K562 (cell line): ENCODE measurements around the gene DNAH8. TPM values are rescaled to one million over a fixed set of nuclear protein-coding genes. Genes with fewer than 3 reads are reported as not detected.

ENCODE experiments used
- ATAC-seq: fragments of 200-7000 bp; cut with Tn5 transposase; 3 replicates; pipeline ENCODE4 v1.9.1; 2020; ENCODE audit warnings: moderate library complexity
- BruUV-seq: library from RNA; stranded (reverse); fragments of 400-500 nt; replicated peaks from 2 replicates; lab custom pipeline; 2021; lab: Mats Ljungman, UMichigan
- CTCF ChIA-PET: fragments of 300-600 bp; formaldehyde crosslinking; extraction: SDS; loops from one replicate; lab custom pipeline; 2021; ENCODE audit warnings: low intra/inter-chr PET ratio; lab: Yijun Ruan, JAX
- POLR2A ChIA-PET: fragments of 300-600, 350-650 bp; sonication (Branson Sonifier 250); formaldehyde crosslinking; extraction: SDS; loops from one replicate; lab custom pipeline; 2021; ENCODE audit warnings: antibody characterized with exemption, inconsistent platforms; lab: Yijun Ruan, JAX
- DNase-seq, 4 experiments: peaks; one replicate each; pipeline versions ENCODE4 v3.0.0 to v3.0.0-alpha.2; 2011 to 2018; ENCODE audit warnings: low spot score in 3 of 4, mixed read lengths in 3 of 4; ENCODE audit errors: extremely low read depth in 1 of 4
- FAIRE-seq: peaks from 2 replicates; lab custom pipeline; 2011; peaks lifted over from hg19 to GRCh38; lab: Jason Lieb, UNC
- H2AFZ ChIP-seq: 2 replicates; pipeline ENCODE4 v1.6.0; 2011; ENCODE audit warnings: low read depth, low read length, control low read depth, inconsistent platforms
- H3K27ac ChIP-seq: fragments of 200-600 bp; 3 replicates; pipeline ENCODE4 v1.8.0; 2011; ENCODE audit warnings: low read depth, mild to moderate bottlenecking, control low read depth, inconsistent platforms, low read length, moderate library complexity, mixed read lengths; ENCODE audit errors: extremely low read depth
- H3K27me3 ChIP-seq, 2 experiments: fragments of 300-600 bp in 1 of 2; 2 replicates in 1 of 2; 3 replicates in 1 of 2; pipeline versions ENCODE4 v1.6.0 to v1.8.0; 2011; ENCODE audit warnings: inconsistent platforms in 2 of 2, low read length in 2 of 2, mild to moderate bottlenecking in 1 of 2, mixed read lengths in 1 of 2, moderate library complexity in 1 of 2; ENCODE audit not compliant: control insufficient read depth in 2 of 2, insufficient read depth in 2 of 2
- H3K36me3 ChIP-seq: fragments of 300-600 bp; 3 replicates; pipeline ENCODE4 v1.8.0; 2011; ENCODE audit warnings: mild to moderate bottlenecking, low read length, inconsistent platforms; ENCODE audit not compliant: control insufficient read depth, insufficient read depth
- H3K4me1 ChIP-seq, 2 experiments: fragments of 200-600 bp in 1 of 2; replicated peaks in 1 of 2; 2 replicates in 1 of 2; 3 replicates in 1 of 2; pipeline versions ENCODE4 v1.5.1 to v1.8.0; 2011; ENCODE audit warnings: inconsistent platforms in 2 of 2, low read length in 2 of 2, mild to moderate bottlenecking in 1 of 2, mixed read lengths in 1 of 2, moderate library complexity in 1 of 2; ENCODE audit not compliant: control insufficient read depth in 2 of 2, insufficient read depth in 2 of 2
- H3K4me2 ChIP-seq: 2 replicates; pipeline ENCODE4 v1.6.1; 2011; ENCODE audit warnings: low read length, control low read depth, inconsistent platforms, mixed read lengths; ENCODE audit not compliant: insufficient read depth
- H3K4me3 ChIP-seq: fragments of 200-600 bp; sonication (generic), shearing (Covaris generic); 2 replicates; pipeline ENCODE4 v1.5.1; 2016; ENCODE audit warnings: control low read depth, inconsistent platforms
- H3K79me2 ChIP-seq: fragments of 200-600 bp; 3 replicates; pipeline ENCODE4 v1.8.0; 2011; ENCODE audit warnings: low read length, inconsistent platforms; ENCODE audit not compliant: control insufficient read depth, insufficient read depth
- H3K9ac ChIP-seq, 2 experiments: 2 replicates each; pipeline versions ENCODE4 v1.6.0 to v1.6.1; 2011; ENCODE audit warnings: low read depth in 2 of 2, low read length in 2 of 2, control low read depth in 1 of 2, inconsistent platforms in 1 of 2, mild to moderate bottlenecking in 1 of 2, mixed read lengths in 1 of 2; ENCODE audit not compliant: insufficient read depth in 1 of 2
- H3K9me1 ChIP-seq: one replicate; pipeline ENCODE4 v1.6.0; 2011; ENCODE audit warnings: inconsistent platforms, mild to moderate bottlenecking, low read length, moderate library complexity; ENCODE audit not compliant: control insufficient read depth, insufficient read depth
- H3K9me3 ChIP-seq: replicated peaks from 2 replicates; pipeline ENCODE4 v1.5.1; 2011; ENCODE audit warnings: low read depth, low read length, inconsistent platforms; ENCODE audit not compliant: control insufficient read depth, insufficient read depth
- H4K20me1 ChIP-seq: replicated peaks from 2 replicates; pipeline ENCODE4 v1.6.1; 2011; ENCODE audit warnings: low read length, inconsistent platforms, mixed read lengths; ENCODE audit not compliant: control insufficient read depth, insufficient read depth
- ATF3 ChIP-seq, 2 experiments: fragments of 450-650 bp in 1 of 2; sonication (generic) in 1 of 2; formaldehyde crosslinking in 1 of 2; IDR thresholded peaks in 1 of 2; conservative IDR thresholded peaks in 1 of 2; 2 replicates each; pipeline versions ENCODE4 v1.6.1 to v1.8.1; 2016 to 2023; ENCODE audit warnings: mild to moderate bottlenecking in 2 of 2, moderate library complexity in 2 of 2, inconsistent platforms in 1 of 2, missing genetic modification reagents in 1 of 2
- EGR1 ChIP-seq: fragments of 450-650 bp; conservative IDR thresholded peaks from 2 replicates; pipeline ENCODE4 v1.6.1; 2017; ENCODE audit warnings: mild to moderate bottlenecking
- FOXA3 ChIP-seq, 2 experiments: fragments of 450-650 bp in 1 of 2; sonication (generic) in 1 of 2; formaldehyde crosslinking; IDR thresholded peaks in 1 of 2; conservative IDR thresholded peaks in 1 of 2; 2 replicates each; pipeline versions ENCODE4 v1.4.0 to v1.8.0; 2020 to 2022; ENCODE audit warnings: mild to moderate bottlenecking in 2 of 2, missing genetic modification reagents in 1 of 2
- SMARCA5 ChIP-seq: fragments of 450-650 bp; IDR thresholded peaks from 2 replicates; pipeline ENCODE4 v1.6.1; 2016
- ZNF24 ChIP-seq: fragments of 450-650 bp; IDR thresholded peaks from 2 replicates; pipeline ENCODE4 v1.6.1; 2016
- WGBS: fragments of 100-300 bp; shearing (Covaris generic); methylation state at CpG from one replicate; pipeline ENCODE4 v1.1.6; 2016; ENCODE audit warnings: low coverage, mixed read lengths; ENCODE audit not compliant: insufficient coverage; ENCODE audit errors: missing lambda C conversion rate; 5-methylcytosine and 5-hydroxymethylcytosine counted together
- in situ Hi-C: fragments of 300-500 bp; cut with MboI; formaldehyde crosslinking; loops from 4 replicates; pipeline ENCODE4 v1.15.0; 2018; ENCODE audit warnings: inconsistent platforms, mixed read lengths
- intact Hi-C: fragments of 100-400 bp; cut with micrococcal nuclease; formaldehyde crosslinking; loops from 2 replicates; pipeline ENCODE4 v1.14.2; 2022
- polyA plus RNA-seq, 8 experiments: library from polyadenylated mRNA; depleted of rRNA in 4 of 8; stranded (reverse) in 5 of 8; unstranded in 3 of 8; fragments of >200 nt; fragmentation: Nextera tagmentation in 2 of 8; fragmentation: Illumina TruSeq in 1 of 8; extraction: Ambion mirVana in 2 of 8; extraction: Trizol in 1 of 8; gene quantifications; 2 replicates each; pipeline versions ENCODE4 v1.2.1 to v1.2.3, GENCODE V29; 2011 to 2014; ENCODE audit warnings: inconsistent platforms in 1 of 8, missing spikeins in 1 of 8
- total RNA-seq, 7 experiments: library from RNA; depleted of rRNA in 6 of 7; stranded (reverse); fragments of >200 nt in 6 of 7; fragmentation: Illumina TruSeq in 2 of 7; extraction: Trizol in 2 of 7; gene quantifications; 2 replicates each; pipeline versions ENCODE4 v1.2.1 to v1.2.3, GENCODE V29; 2011 to 2021; ENCODE audit warnings: low replicate concordance in 1 of 7

Gene DNAH8
- total and polyA plus RNA-seq, 9 of the 15 experiments (the other 6 are each of a cell fraction or from before 2014, with no cell fraction given): 1.2 to 4.2 (median 2.9) TPM

- no peak overlapping the region for H3K4me3 ChIP-seq
- H3K4me2 ChIP-seq: no peak overlapping the region
- WGBS: under 1% methylated on average over 5 of the region's 5 CpGs
- no TSS peak for BruUV-seq
- TF ChIP-seq FOXA3 (CRISPR knock-in tag; conservative IDR thresholded peaks at IDR 0.05 in 1 of 2, IDR thresholded peaks at IDR 0.05 in 1 of 2): no peak
- TF ChIP-seq ZNF24: no peak
- peak; percentile 16; the same call in 1 of the 2 replicates for TF ChIP-seq ATF3 (IDR thresholded peaks at IDR 0.05)
- no peak for TF ChIP-seq ATF3 (CRISPR knock-in tag; conservative IDR thresholded peaks at IDR 0.05)
- TF ChIP-seq EGR1: no peak
- no peak for TF ChIP-seq SMARCA5
- H3K36me3 ChIP-seq: no peaks in the 10 kb centered on the region
- no peaks in the 10 kb centered on the region for H3K79me2 ChIP-seq
- CTCF ChIA-PET: no interaction called here
- H3K9me3 ChIP-seq: 0 out of 2 replicates have a peak, but pooled peaks cover 2% of the 10 kb centered on the region
- FAIRE-seq: no peak
- H2AFZ ChIP-seq: no peak overlapping the region
- no peak overlapping the region for H3K27ac ChIP-seq
- in situ Hi-C loops: no loop called here
- intact Hi-C loops: no loop called here
- peaks cover 21 to 41% of the 10 kb centered on the region in 2 experiments for H3K27me3 ChIP-seq
- POLR2A ChIA-PET: interaction anchor here (0.6 to 1.8 kb wide), 3 partner anchors 10 to 12 kb away, joined by 3 to 5 read pairs (median 4); no protein-coding TSS in a partner anchor
- no peaks in the 10 kb centered on the region for H3K4me1 ChIP-seq
- no peaks in the 10 kb centered on the region for H3K9me1 ChIP-seq
- no peak for ATAC-seq
- no peak overlapping the region for H3K9ac ChIP-seq
- DNase-seq: no peak
- no peaks in the 10 kb centered on the region for H4K20me1 ChIP-seq
These were observed 303.0 kb downstream of the DNAH8 start for GRCh38 chr6:39018103-39018502.
